ENCODE measurements around the gene RPL12. TPM values are rescaled to one million over a fixed set of nuclear protein-coding genes. Genes with fewer than 3 reads are reported as not detected.
A peak's percentile ranks its signal among the peaks of the same experiment; 100 is the strongest.

The RPL12 gene
- total and polyA plus RNA-seq, 9 of the 15 experiments (the other 6 are each of a cell fraction or from before 2014, with no cell fraction given): 1,614 to 4,558 (median 2,531) TPM

- TF ChIP-seq, protein P1, sequence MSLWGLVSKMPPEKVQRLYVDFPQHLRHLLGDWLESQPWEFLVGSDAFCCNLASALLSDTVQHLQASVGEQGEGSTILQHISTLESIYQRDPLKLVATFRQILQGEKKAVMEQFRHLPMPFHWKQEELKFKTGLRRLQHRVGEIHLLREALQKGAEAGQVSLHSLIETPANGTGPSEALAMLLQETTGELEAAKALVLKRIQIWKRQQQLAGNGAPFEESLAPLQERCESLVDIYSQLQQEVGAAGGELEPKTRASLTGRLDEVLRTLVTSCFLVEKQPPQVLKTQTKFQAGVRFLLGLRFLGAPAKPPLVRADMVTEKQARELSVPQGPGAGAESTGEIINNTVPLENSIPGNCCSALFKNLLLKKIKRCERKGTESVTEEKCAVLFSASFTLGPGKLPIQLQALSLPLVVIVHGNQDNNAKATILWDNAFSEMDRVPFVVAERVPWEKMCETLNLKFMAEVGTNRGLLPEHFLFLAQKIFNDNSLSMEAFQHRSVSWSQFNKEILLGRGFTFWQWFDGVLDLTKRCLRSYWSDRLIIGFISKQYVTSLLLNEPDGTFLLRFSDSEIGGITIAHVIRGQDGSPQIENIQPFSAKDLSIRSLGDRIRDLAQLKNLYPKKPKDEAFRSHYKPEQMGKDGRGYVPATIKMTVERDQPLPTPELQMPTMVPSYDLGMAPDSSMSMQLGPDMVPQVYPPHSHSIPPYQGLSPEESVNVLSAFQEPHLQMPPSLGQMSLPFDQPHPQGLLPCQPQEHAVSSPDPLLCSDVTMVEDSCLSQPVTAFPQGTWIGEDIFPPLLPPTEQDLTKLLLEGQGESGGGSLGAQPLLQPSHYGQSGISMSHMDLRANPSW (CRISPR knock-in tag; IDR thresholded peaks at IDR 0.05): no peak; the same call in 1 of the 2 replicates
- TF ChIP-seq KAT2B (IDR thresholded peaks at IDR 0.05; ENCODE audit: low read depth, low read length) (no peak), ATF4 (CRISPR knock-in tag; IDR thresholded peaks at IDR 0.05) (0 out of 2 replicates have a peak, but pooled peaks have one; percentile 28), SP1 (CRISPR knock-in tag; IDR thresholded peaks at IDR 0.05) (peak; percentile 94), ZNF444 (CRISPR knock-in tag; IDR thresholded peaks at IDR 0.05) (no peak), POLR2AphosphoS2 (IDR thresholded peaks at IDR 0.05; ENCODE audit: low read length) (peak; percentile 87; the same call in 1 of the 2 replicates), HMGXB4 (CRISPR knock-in tag; IDR thresholded peaks at IDR 0.05) (peak; percentile 65), RBM34 (IDR thresholded peaks at IDR 0.05; ENCODE audit: borderline replicate concordance, insufficient read depth, low read length) (no peak), XRCC5 (IDR thresholded peaks at IDR 0.05; ENCODE audit: low read depth, low read length) (peak; percentile 40; the same call in 1 of the 2 replicates)
- TF ChIP-seq, protein P2, sequence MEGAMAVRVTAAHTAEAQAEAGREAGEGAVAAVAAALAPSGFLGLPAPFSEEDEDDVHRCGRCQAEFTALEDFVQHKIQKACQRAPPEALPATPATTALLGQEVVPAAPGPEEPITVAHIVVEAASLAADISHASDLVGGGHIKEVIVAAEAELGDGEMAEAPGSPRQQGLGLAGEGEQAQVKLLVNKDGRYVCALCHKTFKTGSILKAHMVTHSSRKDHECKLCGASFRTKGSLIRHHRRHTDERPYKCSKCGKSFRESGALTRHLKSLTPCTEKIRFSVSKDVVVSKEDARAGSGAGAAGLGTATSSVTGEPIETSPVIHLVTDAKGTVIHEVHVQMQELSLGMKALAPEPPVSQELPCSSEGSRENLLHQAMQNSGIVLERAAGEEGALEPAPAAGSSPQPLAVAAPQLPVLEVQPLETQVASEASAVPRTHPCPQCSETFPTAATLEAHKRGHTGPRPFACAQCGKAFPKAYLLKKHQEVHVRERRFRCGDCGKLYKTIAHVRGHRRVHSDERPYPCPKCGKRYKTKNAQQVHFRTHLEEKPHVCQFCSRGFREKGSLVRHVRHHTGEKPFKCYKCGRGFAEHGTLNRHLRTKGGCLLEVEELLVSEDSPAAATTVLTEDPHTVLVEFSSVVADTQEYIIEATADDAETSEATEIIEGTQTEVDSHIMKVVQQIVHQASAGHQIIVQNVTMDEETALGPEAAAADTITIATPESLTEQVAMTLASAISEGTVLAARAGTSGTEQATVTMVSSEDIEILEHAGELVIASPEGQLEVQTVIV (CRISPR knock-in tag; IDR thresholded peaks at IDR 0.05; ENCODE audit: borderline replicate concordance): no peak
- TF ChIP-seq, protein P3, sequence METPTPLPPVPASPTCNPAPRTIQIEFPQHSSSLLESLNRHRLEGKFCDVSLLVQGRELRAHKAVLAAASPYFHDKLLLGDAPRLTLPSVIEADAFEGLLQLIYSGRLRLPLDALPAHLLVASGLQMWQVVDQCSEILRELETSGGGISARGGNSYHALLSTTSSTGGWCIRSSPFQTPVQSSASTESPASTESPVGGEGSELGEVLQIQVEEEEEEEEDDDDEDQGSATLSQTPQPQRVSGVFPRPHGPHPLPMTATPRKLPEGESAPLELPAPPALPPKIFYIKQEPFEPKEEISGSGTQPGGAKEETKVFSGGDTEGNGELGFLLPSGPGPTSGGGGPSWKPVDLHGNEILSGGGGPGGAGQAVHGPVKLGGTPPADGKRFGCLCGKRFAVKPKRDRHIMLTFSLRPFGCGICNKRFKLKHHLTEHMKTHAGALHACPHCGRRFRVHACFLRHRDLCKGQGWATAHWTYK (CRISPR knock-in tag; IDR thresholded peaks at IDR 0.05): no peak
These were observed at the start of gene RPL12, which contains the start of gene LRSAM1 (continued) for GRCh38 chr9:127450830-127451607.

All from K562 (cell line).